Left kidney (tissue), 2 donors: ENCODE results near the gene CNFN. TPM values are rescaled to one million over a fixed set of nuclear protein-coding genes. Genes with fewer than 3 reads are reported as not detected.
"Not testable (repeated sequence)": the region's sequence is repeated elsewhere in the genome, so short reads cannot be mapped to it uniquely, and the experiment has no call there.

ENCODE experiments used
- DNase-seq: peaks from one replicate; pipeline ENCODE4 v3.0.0-alpha.2; 2013
- polyA plus RNA-seq: library from polyadenylated mRNA; unstranded; fragments of 120-200 nt; gene quantifications from one replicate; pipeline ENCODE4 v1.2.1, GENCODE V29; 2013; ENCODE audit not compliant: insufficient read length

The CNFN gene
- polyA plus RNA-seq, 1 donor, result 0.55 TPM

- DNase-seq, result no peak
Measured at GRCh38 chr19:42351079-42351735, 38.9 kb downstream of the CNFN start.

- no peak for DNase-seq
Measured at GRCh38 chr19:42350417-42350816, 39.7 kb downstream of the CNFN start.

GRCh38 chr19:42349378-42350107, 40.6 kb downstream of the CNFN start:
- no peak for DNase-seq

GRCh38 chr19:42348211-42348610, 41.9 kb downstream of the CNFN start:
- no peak for DNase-seq

GRCh38 chr19:42345191-42345812, 44.8 kb downstream of the CNFN start:
- DNase-seq, result no peak

GRCh38 chr19:42344336-42344893, 45.7 kb downstream of the CNFN start:
- no peak for DNase-seq

- no peak for DNase-seq
Measured at GRCh38 chr19:42343344-42344110, 46.6 kb downstream of the CNFN start.

GRCh38 chr19:42339922-42340321, 50.2 kb downstream of the CNFN start:
- not testable (repeated sequence) for DNase-seq

- not testable (repeated sequence) for DNase-seq
Measured at GRCh38 chr19:42339126-42339860, 50.8 kb downstream of the CNFN start.

Other genes with a start within 250 kb of the CNFN start
- gene DEDD2, start 172.6 kb downstream of the CNFN start, polyA plus RNA-seq, result 20.2 TPM
- 7.9 TPM for gene ZNF526, start 170.0 kb downstream of the CNFN start, polyA plus RNA-seq
- 71.9 TPM for gene GSK3A, start 147.7 kb downstream of the CNFN start, polyA plus RNA-seq
- gene ERF, start 135.2 kb downstream of the CNFN start, polyA plus RNA-seq, result 64.5 TPM
- gene CIC, start 121.0 kb downstream of the CNFN start, polyA plus RNA-seq, result 46.0 TPM
- gene PRR19, start 88.2 kb downstream of the CNFN start, polyA plus RNA-seq, result 1.5 TPM
- 74.8 TPM for gene PAFAH1B3, start 87.7 kb downstream of the CNFN start, polyA plus RNA-seq
- 1.3 TPM for gene TMEM145, start 77.0 kb downstream of the CNFN start, polyA plus RNA-seq
- gene MEGF8, start 64.7 kb downstream of the CNFN start, polyA plus RNA-seq, result 38.6 TPM
- gene LIPE, start 37.1 kb upstream of the CNFN start, polyA plus RNA-seq, result 10.0 TPM
- gene CXCL17, start 52.6 kb upstream of the CNFN start, polyA plus RNA-seq, result not detected
- 11.9 TPM for gene CEACAM1, start 138.2 kb upstream of the CNFN start, polyA plus RNA-seq
- 0.22 TPM for gene CEACAM8, start 204.6 kb upstream of the CNFN start, polyA plus RNA-seq